SU-DHL-6 (cell line): ENCODE data around the gene NR1I2.

ENCODE experiments used
- H2AFZ ChIP-seq: fragments of 200-600 bp; sonication (generic); 2 replicates; pipeline ENCODE4 v1.6.1; 2014; ENCODE audit warnings: low read depth, mild to moderate bottlenecking, moderate library complexity, mixed read lengths, antibody characterized with exemption, low read length; ENCODE audit not compliant: severe bottlenecking
- H3F3A ChIP-seq: fragments of 200-600 bp; shearing (Covaris generic); 2 replicates; pipeline ENCODE4 v1.6.0; 2016; ENCODE audit warnings: antibody characterized with exemption, mild to moderate bottlenecking; ENCODE audit not compliant: insufficient read depth
- H3K27ac ChIP-seq: fragments of 200-600 bp; sonication (generic); 2 replicates; pipeline ENCODE4 v1.5.1; 2016; ENCODE audit warnings: low read depth, mild to moderate bottlenecking, low read length, moderate library complexity, mixed read lengths
- H3K27me3 ChIP-seq: fragments of 200-600 bp; sonication (generic), shearing (Covaris generic); 2 replicates; pipeline ENCODE4 v1.6.0; 2014; ENCODE audit warnings: mild to moderate bottlenecking, low read length
- H3K36me3 ChIP-seq: fragments of 200-600 bp; sonication (generic); 2 replicates; pipeline ENCODE4 v1.6.1; 2014; ENCODE audit warnings: mild to moderate bottlenecking, low read length, mixed read lengths
- H3K4me2 ChIP-seq: fragments of 300-600, 200-600 bp; shearing (Covaris generic), sonication (generic); 2 replicates; pipeline ENCODE4 v1.6.0; 2014; ENCODE audit warnings: low read length, low read depth, mild to moderate bottlenecking; ENCODE audit not compliant: poor library complexity, severe bottlenecking
- H3K4me3 ChIP-seq: fragments of 200-600 bp; sonication (generic); 2 replicates; pipeline ENCODE4 v1.5.1; 2014; ENCODE audit warnings: antibody characterized with exemption, low read length, mild to moderate bottlenecking, mixed read lengths; ENCODE audit not compliant: insufficient read depth, poor library complexity, severe bottlenecking
- H3K79me2 ChIP-seq: fragments of 200-600 bp; sonication (generic); 2 replicates; pipeline ENCODE4 v1.6.1; 2014; ENCODE audit warnings: mild to moderate bottlenecking, low read length, moderate library complexity; ENCODE audit not compliant: insufficient read depth
- H3K9ac ChIP-seq: fragments of 200-600 bp; sonication (generic); 2 replicates; pipeline ENCODE4 v1.7.0; 2014; ENCODE audit warnings: mild to moderate bottlenecking, low read length
- H3K9me2 ChIP-seq: fragments of 200-600 bp; sonication (generic); replicated peaks from 2 replicates; pipeline ENCODE4 v1.6.1; 2014; ENCODE audit warnings: low read length; ENCODE audit not compliant: insufficient read depth
- H3K9me3 ChIP-seq: fragments of 200-600 bp; sonication (generic); 2 replicates; pipeline ENCODE4 v1.6.1; 2014; ENCODE audit warnings: low read length, mixed read lengths; ENCODE audit not compliant: insufficient read depth
- H4K20me1 ChIP-seq: fragments of 200-600 bp; sonication (generic); 2 replicates; pipeline ENCODE4 v1.6.1; 2014; ENCODE audit warnings: low read depth, mild to moderate bottlenecking, antibody characterized with exemption, low read length, moderate library complexity, mixed read lengths
- EZH2phosphoT487 ChIP-seq: fragments of 200-600 bp; sonication (generic), shearing (Covaris generic); conservative IDR thresholded peaks from 2 replicates; pipeline ENCODE4 v1.6.1; 2018; ENCODE audit warnings: mild to moderate bottlenecking, antibody characterized with exemption, low read length, moderate library complexity, mixed read lengths
- TF ChIP-seq, protein P1 (sequence below): fragments of 200-600 bp; sonication (generic); IDR thresholded peaks from one replicate; pipeline ENCODE4 v1.5.1; 2017; ENCODE audit warnings: antibody characterized with exemption, mild to moderate bottlenecking, low read length, moderate library complexity; ENCODE audit not compliant: insufficient read depth, poor library complexity, severe bottlenecking

Gene NR1I2

GRCh38 chr3:119808244-119808643 is 26.3 kb downstream of the NR1I2 start:
- H2AFZ ChIP-seq = no peak overlapping the region
- H3K4me2 ChIP-seq = no peak overlapping the region
- no peaks in the 10 kb centered on the region for H3K36me3 ChIP-seq
- TF ChIP-seq, protein P1, sequence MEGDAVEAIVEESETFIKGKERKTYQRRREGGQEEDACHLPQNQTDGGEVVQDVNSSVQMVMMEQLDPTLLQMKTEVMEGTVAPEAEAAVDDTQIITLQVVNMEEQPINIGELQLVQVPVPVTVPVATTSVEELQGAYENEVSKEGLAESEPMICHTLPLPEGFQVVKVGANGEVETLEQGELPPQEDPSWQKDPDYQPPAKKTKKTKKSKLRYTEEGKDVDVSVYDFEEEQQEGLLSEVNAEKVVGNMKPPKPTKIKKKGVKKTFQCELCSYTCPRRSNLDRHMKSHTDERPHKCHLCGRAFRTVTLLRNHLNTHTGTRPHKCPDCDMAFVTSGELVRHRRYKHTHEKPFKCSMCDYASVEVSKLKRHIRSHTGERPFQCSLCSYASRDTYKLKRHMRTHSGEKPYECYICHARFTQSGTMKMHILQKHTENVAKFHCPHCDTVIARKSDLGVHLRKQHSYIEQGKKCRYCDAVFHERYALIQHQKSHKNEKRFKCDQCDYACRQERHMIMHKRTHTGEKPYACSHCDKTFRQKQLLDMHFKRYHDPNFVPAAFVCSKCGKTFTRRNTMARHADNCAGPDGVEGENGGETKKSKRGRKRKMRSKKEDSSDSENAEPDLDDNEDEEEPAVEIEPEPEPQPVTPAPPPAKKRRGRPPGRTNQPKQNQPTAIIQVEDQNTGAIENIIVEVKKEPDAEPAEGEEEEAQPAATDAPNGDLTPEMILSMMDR = no peak
- no peak for TF ChIP-seq EZH2phosphoT487
- H3K9me3 ChIP-seq = no peaks in the 10 kb centered on the region
- no peaks in the 10 kb centered on the region for H3K27me3 ChIP-seq
- no peak overlapping the region for H3K4me3 ChIP-seq
- no peaks in the 10 kb centered on the region for H4K20me1 ChIP-seq
- H3K27ac ChIP-seq = no peak overlapping the region
- H3K9me2 ChIP-seq = no peaks in the 10 kb centered on the region
- no peak overlapping the region for H3K9ac ChIP-seq
- no peaks in the 10 kb centered on the region for H3F3A ChIP-seq
- no peaks in the 10 kb centered on the region for H3K79me2 ChIP-seq

DNA sequence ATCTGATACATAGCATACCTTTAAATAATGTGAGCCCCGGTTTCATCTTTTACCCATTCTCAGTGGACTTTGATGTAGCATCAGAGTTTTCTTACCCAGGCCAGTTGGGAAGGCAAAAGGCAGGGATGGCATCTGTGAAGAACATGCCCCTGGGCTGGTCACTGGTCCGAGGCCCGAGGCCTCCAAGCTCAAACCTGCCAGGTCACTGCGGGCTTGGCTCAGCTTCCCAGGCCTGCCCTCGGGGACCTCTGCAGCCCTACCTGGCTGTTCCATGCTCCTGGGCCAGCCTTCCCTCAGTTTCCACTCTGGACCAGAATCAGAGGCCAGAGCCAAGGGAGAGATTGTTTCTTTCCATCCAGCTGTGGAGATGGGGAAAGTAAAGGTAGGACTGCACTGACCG is 26.9 kb downstream of the NR1I2 start:
- Histone ChIP-seq H4K20me1 (no peaks in the 10 kb centered on the region), H3K9me2 (no peaks in the 10 kb centered on the region), H3K4me3 (no peak overlapping the region), H3K79me2 (no peaks in the 10 kb centered on the region), H3K36me3 (no peaks in the 10 kb centered on the region), H3K27ac (no peak overlapping the region), H3K9ac (no peak overlapping the region), H3K27me3 (no peaks in the 10 kb centered on the region), H3K9me3 (no peaks in the 10 kb centered on the region), H2AFZ (no peak overlapping the region), H3K4me2 (no peak overlapping the region), H3F3A (no peaks in the 10 kb centered on the region)
- TF ChIP-seq EZH2phosphoT487 = no peak
- TF ChIP-seq, protein P1 = no peak

DNA sequence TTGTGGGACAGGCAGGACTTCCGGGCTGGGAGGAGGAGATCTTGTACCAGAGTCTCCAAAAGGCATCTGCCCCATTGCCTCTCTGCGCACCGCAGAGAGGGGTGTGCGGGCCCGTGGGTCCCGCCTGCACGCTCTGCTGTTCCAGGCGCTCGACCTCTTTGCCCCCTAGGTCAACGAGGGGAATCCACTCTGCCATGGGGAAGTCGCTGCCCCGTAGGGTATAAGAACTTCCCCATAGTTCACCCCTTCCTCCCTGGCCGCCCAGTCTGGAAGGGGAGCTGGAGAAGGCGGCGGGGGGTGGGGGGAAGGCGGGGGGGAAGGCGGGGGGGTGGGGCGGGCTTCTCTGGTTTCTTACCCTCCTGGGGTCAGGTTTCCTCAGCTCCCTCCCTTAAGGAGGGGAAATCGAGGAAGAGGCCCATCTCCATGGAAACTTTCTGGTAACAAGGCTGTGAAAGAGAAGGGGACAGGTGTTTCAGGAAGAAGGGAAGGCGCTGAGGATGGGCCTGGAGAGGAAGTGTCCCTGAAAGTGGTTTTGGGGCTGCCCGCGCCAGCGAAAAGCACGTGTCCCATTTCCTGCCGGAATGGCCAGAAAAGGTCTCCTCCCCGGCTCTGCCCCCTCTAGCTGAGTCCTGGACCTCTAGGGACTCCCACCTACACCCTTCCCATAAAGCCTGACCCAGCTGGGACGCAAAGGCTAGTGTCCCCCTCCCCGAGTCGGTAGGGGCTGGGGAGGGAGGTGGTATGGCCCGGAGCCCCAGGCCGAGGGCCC is 27.5 kb downstream of the NR1I2 start:
- peak overlapping the region; percentile 92 for H2AFZ ChIP-seq

More for the DNA sequence above, 27.5 kb downstream of the NR1I2 start:
- H3K27ac ChIP-seq = no peak overlapping the region
- H3K4me2 ChIP-seq = peak overlapping the region; percentile 37
- no peaks in the 10 kb centered on the region for H4K20me1 ChIP-seq
- H3F3A ChIP-seq = no peaks in the 10 kb centered on the region
- no peaks in the 10 kb centered on the region for H3K36me3 ChIP-seq
- TF ChIP-seq, protein P1 = no peak
- TF ChIP-seq EZH2phosphoT487 = no peak
- H3K9me3 ChIP-seq = no peaks in the 10 kb centered on the region
- H3K79me2 ChIP-seq = no peaks in the 10 kb centered on the region
- H3K4me3 ChIP-seq = no peak overlapping the region
- peak overlapping the region; percentile 28 for H3K9ac ChIP-seq
- H3K27me3 ChIP-seq = no peaks in the 10 kb centered on the region
- H3K9me2 ChIP-seq = no peaks in the 10 kb centered on the region
